HG03520 (cell line): ENCODE results near the gene FKTN.
A peak's percentile ranks its signal among the peaks of the same experiment; 100 is the strongest.

ENCODE experiments used
- ATAC-seq: cut with Tn5 transposase; IDR thresholded peaks from one replicate; pipeline ENCODE4 v1.9.1; 2021; ENCODE audit warnings: mild to moderate bottlenecking, moderate library complexity; ENCODE audit not compliant: unreplicated experiment

Gene FKTN

DNA sequence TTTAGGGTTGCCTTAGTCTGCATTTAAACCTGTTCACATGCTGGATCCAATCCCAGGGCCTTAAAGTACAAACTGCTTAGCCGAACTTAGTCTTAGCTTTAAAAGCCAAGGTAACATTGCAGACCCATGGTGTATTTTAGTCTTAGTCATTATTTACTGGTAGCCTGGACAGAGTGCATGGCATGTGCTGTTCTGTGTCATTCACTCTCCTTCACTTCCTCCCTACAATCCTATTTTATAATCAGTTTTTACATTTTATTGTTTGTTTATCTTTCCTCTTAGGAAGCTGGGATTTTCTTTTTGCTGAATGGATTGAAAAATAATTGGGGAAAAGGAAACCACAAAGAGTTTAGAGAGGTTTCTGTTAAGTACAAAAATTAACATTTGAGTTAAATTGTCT, 74.9 kb downstream of the FKTN start:
- no peak for ATAC-seq

DNA sequence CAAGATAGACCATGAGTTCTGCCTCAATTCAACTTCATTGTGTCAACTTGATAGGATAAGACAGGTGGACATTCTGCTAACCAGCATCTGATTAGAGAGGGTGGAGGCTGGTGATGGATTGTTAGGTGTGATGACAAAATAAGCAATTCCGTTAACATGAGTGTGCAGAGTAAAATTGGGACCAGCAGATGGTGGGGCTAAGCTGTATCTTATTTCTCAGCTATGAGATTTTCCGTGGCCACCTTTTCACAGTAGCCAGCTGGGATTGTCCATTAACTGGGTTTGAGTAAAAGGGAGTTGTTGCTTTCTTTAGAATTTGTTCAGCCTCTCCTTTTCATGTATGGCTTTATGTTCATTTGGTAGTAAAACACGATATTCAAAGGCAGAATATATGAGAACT, 75.5 kb downstream of the FKTN start:
- ATAC-seq = no peak

DNA sequence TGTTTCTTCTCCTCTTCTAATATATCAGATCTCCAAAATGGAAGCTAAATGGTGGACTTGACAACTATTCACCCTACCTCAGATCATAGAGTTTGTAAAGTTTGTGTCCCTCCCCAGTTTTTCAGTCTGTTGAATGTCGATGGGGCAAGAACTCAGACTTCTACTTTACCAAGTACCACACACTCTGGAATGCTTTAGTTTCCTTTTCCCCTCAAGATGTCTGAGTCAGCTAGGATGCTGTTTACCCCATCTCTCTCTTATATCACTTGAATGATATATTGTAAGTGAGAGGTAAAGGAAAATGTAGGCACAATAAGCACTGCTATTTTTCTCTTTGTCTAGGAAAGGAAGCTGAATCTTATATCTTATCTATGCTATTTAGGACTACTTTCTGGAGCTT, 78.4 kb downstream of the FKTN start:
- no peak for ATAC-seq

DNA sequence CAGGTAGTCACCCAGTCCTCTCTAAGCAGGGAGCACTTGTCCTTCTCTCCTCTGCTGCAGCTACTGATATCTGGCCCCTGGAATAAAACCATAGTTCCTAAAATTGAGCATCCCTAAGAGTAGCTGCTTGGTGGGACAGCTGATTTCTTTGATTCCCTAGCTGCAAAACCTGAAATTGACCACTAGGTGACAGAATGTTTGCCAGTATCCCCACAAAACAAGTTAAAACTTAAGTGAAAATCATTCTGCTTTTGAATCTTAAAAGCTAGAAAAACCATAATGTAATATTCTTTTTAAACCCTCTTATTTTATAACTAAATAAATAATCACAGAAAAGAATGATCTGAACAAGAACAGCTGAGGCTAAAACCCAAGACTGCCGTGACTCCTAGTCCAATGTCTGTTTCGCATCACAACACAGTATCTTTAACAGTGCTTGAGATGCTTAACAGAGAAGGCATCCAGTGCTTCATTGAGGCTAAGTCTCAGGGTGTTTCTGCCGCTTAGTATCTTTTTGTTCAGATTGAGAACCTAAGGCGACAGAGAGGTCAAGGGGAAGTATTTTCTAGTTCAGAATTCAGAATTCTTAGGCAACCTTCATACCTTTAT, 80.0 kb downstream of the FKTN start:
- no peak for ATAC-seq

DNA sequence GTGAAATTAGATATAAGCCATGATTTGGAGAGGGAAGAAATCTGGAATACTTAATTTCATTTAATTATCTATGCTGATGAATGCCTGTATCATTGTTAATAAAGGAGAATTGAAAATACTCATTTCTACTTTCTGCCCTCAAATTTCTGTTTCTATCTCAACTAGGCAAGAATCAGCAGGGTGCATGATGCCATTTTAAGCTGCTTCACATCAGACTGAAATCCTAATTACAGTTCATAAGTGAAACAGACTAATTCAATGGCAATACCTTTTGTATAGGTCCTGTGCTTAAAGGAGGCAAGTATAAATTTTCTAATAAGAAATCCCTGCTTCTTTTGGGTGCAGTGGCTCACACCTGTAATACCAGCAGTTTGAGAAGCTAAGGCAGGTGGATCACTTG, 82.0 kb downstream of the FKTN start:
- ATAC-seq = no peak

DNA sequence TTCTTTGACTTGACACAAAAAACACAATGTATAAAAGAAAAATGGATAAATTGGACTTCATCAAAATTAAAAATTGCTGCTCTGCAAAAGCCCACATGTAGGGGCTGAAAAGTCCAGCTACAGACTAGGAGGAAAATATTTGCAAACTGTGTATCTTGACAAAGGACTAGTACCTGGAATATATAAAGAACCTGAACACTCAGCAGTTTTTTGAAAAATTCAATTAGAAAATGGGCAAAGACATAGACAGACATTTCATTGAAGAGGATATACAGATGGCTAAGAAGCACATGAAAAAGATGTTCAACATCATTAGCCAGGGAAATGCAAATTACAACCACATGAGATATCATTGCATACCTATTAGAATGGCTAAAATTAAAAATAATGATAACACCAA, 85.9 kb downstream of the FKTN start:
- no peak for ATAC-seq

- no peak for ATAC-seq
Observed at GRCh38 chr9:105646879-105647594, 89.1 kb downstream of the FKTN start.

DNA sequence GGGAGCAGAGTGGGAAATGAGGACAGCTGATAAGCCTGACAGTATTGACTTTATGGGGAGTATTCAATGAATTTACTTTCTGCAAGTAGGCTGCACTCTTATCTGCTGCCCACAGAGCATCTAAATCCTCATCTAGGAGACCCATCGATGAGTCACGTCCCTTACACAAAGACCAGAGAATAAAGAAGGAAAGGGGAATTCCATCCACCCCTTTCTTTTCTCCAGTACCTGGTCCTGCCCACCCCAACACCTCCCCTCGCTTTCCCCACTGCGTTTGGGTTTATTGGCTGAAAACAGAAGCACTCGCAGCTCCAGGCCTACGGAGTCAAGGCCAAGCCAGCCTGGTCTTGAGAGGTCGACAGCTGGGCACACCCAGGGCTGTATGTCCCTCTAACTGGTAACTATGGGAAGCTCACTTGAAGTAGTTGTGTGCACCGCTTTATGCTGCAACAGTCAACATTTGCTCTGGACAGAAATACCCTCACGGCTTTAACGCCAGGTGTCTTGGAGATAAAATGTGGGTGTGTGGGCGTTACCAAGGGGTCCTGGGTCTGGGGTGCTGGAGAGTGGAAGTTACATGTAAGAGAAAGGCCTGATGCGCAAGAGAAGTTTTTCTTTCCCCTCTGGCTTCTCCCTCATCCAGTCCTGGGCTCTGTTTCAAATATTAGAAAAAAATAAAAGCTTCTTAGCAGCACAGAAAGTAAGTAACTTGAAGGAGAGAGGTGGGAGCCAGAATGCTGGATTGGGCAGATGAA, 89.8 kb downstream of the FKTN start:
- ATAC-seq = no peak

DNA sequence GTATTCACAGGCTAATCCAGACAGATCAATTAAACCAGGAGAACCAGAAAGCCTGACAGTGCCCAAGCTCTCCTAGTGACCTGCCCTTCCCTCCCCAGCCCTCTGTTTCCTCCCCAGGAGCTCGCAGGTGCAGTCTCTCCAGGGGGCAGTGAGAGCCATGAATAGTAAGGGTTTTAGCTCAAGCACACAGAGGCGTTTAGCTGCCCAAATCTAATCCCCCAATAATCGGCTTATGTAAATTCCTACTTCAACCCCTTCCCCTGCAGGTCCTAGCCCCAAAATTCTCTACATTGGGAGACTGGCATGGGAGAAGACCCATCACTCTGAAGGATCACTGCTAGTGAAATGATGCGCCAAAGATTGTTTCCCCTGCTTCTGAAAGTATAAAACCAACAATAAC, 93.9 kb downstream of the FKTN start:
- no peak for ATAC-seq

DNA sequence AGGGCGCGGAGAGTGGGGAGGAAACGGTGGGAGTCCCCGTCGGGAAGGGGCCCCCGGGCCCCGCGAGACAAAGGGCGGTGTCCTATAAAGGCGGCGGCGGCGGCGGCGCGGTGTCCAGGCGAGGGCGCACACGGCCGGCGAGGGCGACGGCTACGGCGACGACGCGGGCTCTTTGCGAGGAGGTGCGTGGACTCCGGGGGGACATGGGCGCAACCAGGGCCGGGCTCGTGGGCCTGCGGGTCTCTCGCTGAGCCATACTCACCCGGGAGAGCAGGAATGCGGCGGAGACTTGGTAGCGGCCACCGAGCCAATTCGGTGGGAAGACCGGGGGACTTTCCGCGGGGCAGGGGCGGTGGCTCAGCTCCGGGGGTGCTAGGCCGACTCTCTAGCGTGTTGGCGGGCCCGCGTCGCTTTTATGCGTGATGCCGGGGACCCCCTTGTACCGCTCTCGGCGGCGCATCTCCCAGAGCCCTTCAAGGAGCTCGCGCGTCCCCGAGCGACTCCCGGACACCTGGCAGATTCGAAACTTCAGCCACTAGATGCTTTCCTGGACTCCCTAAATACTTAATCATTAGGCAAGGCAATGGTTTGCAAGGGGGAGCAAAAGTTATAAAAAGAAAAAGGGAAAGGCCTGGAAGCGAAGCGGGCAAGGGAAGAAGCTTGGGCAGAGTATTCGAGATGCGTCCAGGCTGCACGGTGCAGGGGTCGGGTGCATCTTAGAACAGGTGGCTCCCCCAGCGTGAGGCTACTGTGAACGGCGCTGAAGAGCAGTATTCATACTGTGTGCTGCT, 98.4 kb downstream of the FKTN start:
- ATAC-seq = no peak

GRCh38 chr9:105658351-105658750, 100.4 kb downstream of the FKTN start:
- no peak for ATAC-seq

GRCh38 chr9:105661011-105661410, 103.1 kb downstream of the FKTN start:
- ATAC-seq = no peak

DNA sequence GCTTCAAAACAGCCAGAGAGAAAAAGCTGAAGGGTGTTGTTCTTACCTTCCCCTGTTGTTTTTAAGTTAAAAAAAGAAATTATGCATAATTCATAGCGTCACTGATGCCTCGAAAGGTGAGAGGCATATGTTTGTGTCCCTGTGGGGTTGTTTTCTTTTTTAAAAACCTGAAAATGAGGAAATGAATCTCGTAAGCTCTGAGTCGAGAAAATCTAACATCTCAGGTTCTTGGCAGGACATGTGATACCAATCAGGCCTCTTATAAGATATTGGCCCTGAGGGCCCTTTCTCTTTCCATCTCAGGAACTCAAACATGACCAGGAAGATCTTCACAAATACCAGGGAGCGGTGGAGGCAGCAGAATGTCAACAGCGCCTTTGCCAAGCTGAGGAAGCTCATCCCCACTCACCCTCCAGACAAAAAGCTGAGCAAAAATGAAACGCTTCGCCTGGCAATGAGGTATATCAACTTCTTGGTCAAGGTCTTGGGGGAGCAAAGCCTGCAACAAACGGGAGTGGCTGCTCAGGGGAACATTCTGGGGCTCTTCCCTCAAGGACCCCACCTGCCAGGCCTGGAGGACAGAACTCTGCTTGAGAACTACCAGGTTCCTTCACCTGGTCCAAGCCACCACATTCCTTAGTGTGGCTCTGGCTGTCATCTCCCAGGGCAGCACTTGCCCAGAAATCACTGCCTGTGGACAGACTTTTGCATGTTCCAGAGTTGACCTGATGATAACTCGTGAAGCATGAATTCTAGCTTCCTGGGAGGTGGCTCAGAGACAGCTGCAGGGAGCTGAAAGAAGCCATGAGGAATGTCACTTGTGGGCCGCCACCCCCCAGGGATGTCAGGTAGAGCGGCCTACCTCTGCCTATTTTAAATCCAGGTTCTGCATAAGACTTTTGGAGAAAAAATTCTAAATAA, 104.5 kb downstream of the FKTN start, which contains the start of gene TAL2:
Gene TAL2 (plus strand): TSS at position 274 of the 921 bp plus-strand sequence. CDS start 40 bp downstream, at position 314.
- ATAC-seq = peak; percentile 79

GRCh38 chr9:105663914-105664313, 106.0 kb downstream of the FKTN start:
- no peak for ATAC-seq

GRCh38 chr9:105667867-105668266, 109.9 kb downstream of the FKTN start:
- no peak for ATAC-seq

- no peak for ATAC-seq
Observed at GRCh38 chr9:105670315-105670714, 112.4 kb downstream of the FKTN start.

DNA sequence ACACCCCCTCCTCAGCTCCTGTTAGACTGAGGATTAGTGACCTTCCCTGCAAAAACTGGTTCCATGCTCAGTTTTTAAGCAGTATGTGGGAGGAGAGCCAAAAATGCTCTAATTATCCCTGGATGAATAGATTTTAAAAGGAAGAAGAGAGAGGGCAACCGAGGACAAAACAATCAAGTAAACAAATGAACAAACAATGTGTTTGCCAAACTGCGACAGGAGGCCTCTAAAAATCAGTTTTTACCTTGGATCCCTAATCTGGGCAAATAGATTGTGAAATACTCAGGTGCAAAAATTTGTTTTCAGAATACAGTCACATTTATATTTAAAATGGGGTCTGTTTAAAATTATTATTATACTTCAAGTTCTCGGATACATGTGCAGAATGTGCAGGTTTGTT, 112.8 kb downstream of the FKTN start:
- no peak for ATAC-seq

DNA sequence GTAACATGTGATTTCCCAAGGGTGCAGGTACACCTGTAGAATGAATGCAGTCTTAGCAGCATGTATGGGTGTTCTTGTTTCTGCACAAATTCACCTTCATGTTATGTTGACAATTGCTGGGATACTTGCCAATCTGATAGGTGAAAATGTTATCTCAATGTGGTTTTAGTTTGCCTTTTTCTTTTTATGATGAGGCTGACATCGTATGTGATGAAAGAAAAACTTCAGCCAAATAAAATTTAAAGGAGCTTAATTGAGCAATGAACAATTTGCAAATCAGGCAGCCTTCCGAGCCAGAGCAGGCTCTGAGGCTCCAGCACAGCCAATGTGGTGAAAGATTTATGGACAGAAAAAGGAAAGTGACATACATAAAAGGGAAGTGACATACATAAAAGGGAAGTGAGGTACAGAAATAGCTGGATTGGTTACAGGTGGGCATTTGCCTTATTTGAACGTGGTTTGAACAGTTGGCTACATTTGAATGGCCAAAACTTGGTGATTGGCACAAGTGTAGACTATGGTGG, 114.8 kb downstream of the FKTN start:
- peak; percentile 51 for ATAC-seq

GRCh38 chr9:105673850-105674387, 116.0 kb downstream of the FKTN start:
- ATAC-seq = no peak
